HepG2 (cell line): ENCODE results near the gene TUBGCP6. TPM values are rescaled to one million over a fixed set of nuclear protein-coding genes. Genes with fewer than 3 reads are reported as not detected.

Experiments used
- ATAC-seq: fragments of 200-7000 bp; cut with Tn5 transposase; 3 replicates; pipeline ENCODE4 v1.9.1; 2020; ENCODE audit warnings: mild to moderate bottlenecking, moderate library complexity
- BruUV-seq: library from RNA; stranded (reverse); fragments of 400-500 nt; replicated peaks from 2 replicates; lab custom pipeline; 2021; lab: Mats Ljungman, UMichigan
- CTCF ChIA-PET: fragments of 300-600 bp; formaldehyde crosslinking; extraction: SDS; loops from one replicate; lab custom pipeline; 2021; ENCODE audit warnings: low total read pairs, inconsistent platforms, low intra/inter-chr PET ratio; lab: Yijun Ruan, JAX
- POLR2A ChIA-PET: fragments of 350-600 bp; sonication (Branson Sonifier 250); formaldehyde crosslinking; loops from one replicate; lab custom pipeline; 2020; ENCODE audit warnings: antibody characterized with exemption, inconsistent platforms; lab: Yijun Ruan, JAX
- DNase-seq: peaks from one replicate; pipeline ENCODE4 v3.0.0-alpha.2; 2015; ENCODE audit warnings: low spot score
- FAIRE-seq: peaks from 3 replicates; lab custom pipeline; 2011; peaks lifted over from hg19 to GRCh38; lab: Jason Lieb, UNC
- H2AFZ ChIP-seq: one replicate; pipeline ENCODE4 v1.6.1; 2011; ENCODE audit warnings: low read length, inconsistent platforms
- H3K27ac ChIP-seq: fragments of 300-600 bp; 3 replicates; pipeline ENCODE4 v1.8.0; 2011; ENCODE audit warnings: mixed run types, mild to moderate bottlenecking, mixed read lengths, low read length, inconsistent platforms; ENCODE audit not compliant: insufficient read depth; ENCODE audit errors: extremely low read length
- H3K27me3 ChIP-seq, 2 experiments: fragments of 200-600 bp in 1 of 2; 2 replicates in 1 of 2; 3 replicates in 1 of 2; pipeline versions ENCODE4 v1.6.0 to v1.8.0; 2011; ENCODE audit warnings: low read length in 2 of 2, mild to moderate bottlenecking in 2 of 2, moderate library complexity in 2 of 2, inconsistent platforms in 1 of 2; ENCODE audit not compliant: insufficient read depth in 2 of 2, control insufficient read depth in 1 of 2
- H3K36me3 ChIP-seq, 2 experiments: fragments of 200-600 bp in 1 of 2; replicated peaks in 1 of 2; 2 replicates in 1 of 2; 3 replicates in 1 of 2; pipeline versions ENCODE4 v1.5.1 to v1.8.0; 2011; ENCODE audit warnings: low read length in 2 of 2, inconsistent platforms in 1 of 2; ENCODE audit not compliant: insufficient read depth in 2 of 2, control insufficient read depth in 1 of 2
- H3K4me1 ChIP-seq: 2 replicates; pipeline ENCODE4 v1.5.1; 2012; ENCODE audit warnings: low read length, inconsistent platforms; ENCODE audit not compliant: insufficient read depth
- H3K4me2 ChIP-seq: 2 replicates; pipeline ENCODE4 v1.6.0; 2011; ENCODE audit warnings: low read depth, low read length, inconsistent platforms
- H3K4me3 ChIP-seq, 3 experiments: fragments of 200-600 bp in 1 of 3; sonication (generic), shearing (Covaris generic) in 1 of 3; replicated peaks in 1 of 3; 2 replicates each; pipeline ENCODE4 v1.5.1; 2011 to 2016; ENCODE audit warnings: low read length in 3 of 3, inconsistent platforms in 2 of 3, low read depth in 2 of 3, mild to moderate bottlenecking in 2 of 3, control low read depth in 1 of 3, mixed read lengths in 1 of 3; ENCODE audit not compliant: insufficient read depth in 1 of 3
- H3K79me2 ChIP-seq: one replicate; pipeline ENCODE4 v1.6.1; 2011; ENCODE audit warnings: low read length, inconsistent platforms; ENCODE audit not compliant: insufficient read depth
- H3K9ac ChIP-seq: 2 replicates; pipeline ENCODE4 v1.6.0; 2011; ENCODE audit warnings: mild to moderate bottlenecking, low read depth, low read length, inconsistent platforms; ENCODE audit not compliant: insufficient read depth
- H3K9me3 ChIP-seq: 2 replicates; pipeline ENCODE4 v1.5.1; 2012; ENCODE audit warnings: mild to moderate bottlenecking, low read length
- H4K20me1 ChIP-seq: 2 replicates; pipeline ENCODE4 v1.6.0; 2011; ENCODE audit warnings: inconsistent platforms, mild to moderate bottlenecking, low read length, moderate library complexity; ENCODE audit not compliant: insufficient read depth
- SETDB1 ChIP-seq: sonication (generic); formaldehyde crosslinking; IDR thresholded peaks from 2 replicates; pipeline ENCODE4 v1.5.1; 2020; ENCODE audit warnings: missing genetic modification reagents, mild to moderate bottlenecking, borderline replicate concordance
- ZBTB33 ChIP-seq: sonication (generic); formaldehyde crosslinking; IDR thresholded peaks from 2 replicates; pipeline ENCODE4 v1.4.0; 2020; ENCODE audit warnings: missing genetic modification reagents
- WGBS: methylation state at CpG from one replicate; pipeline ENCODE4 v1.1.6; 2017; ENCODE audit warnings: low lambda C conversion rate; 5-methylcytosine and 5-hydroxymethylcytosine counted together
- in situ Hi-C: cut with HindIII; loops from 2 replicates; pipeline ENCODE4 v1.10.0; 2017; ENCODE audit warnings: low pct_unique_long_range_greater_than_20kb; ENCODE audit not compliant: extremely low pct_ligation_motif_present
- intact Hi-C: fragments of 100-400 bp; cut with micrococcal nuclease; formaldehyde crosslinking; loops from one replicate; pipeline ENCODE4 v1.10.0; 2022; ENCODE audit not compliant: unreplicated experiment
- polyA plus RNA-seq, 8 experiments: library from polyadenylated mRNA; depleted of rRNA in 3 of 8; stranded (reverse) in 7 of 8; unstranded in 1 of 8; fragments of >200 nt; fragmentation: Illumina TruSeq in 4 of 8; extraction: Trizol in 4 of 8; gene quantifications; 2 replicates each; pipeline versions ENCODE4 v1.2.1 to v1.2.3, GENCODE V29; 2011 to 2016; ENCODE audit warnings: low read depth in 4 of 8, missing spikeins in 1 of 8, mixed read lengths in 1 of 8; ENCODE audit not compliant: insufficient read depth in 1 of 8
- total RNA-seq, 5 experiments: library from RNA; depleted of rRNA; stranded (reverse); fragments of >200 nt; fragmentation: Illumina TruSeq; extraction: Trizol; gene quantifications; 2 replicates each; pipeline ENCODE4 v1.2.3, GENCODE V29; 2016; ENCODE audit warnings: low read depth in 1 of 5

The TUBGCP6 gene
- total and polyA plus RNA-seq, 2 of the 13 experiments (the other 11 are each of a cell fraction or from before 2014, with no cell fraction given) = 14.6 to 15.7 TPM

DNA sequence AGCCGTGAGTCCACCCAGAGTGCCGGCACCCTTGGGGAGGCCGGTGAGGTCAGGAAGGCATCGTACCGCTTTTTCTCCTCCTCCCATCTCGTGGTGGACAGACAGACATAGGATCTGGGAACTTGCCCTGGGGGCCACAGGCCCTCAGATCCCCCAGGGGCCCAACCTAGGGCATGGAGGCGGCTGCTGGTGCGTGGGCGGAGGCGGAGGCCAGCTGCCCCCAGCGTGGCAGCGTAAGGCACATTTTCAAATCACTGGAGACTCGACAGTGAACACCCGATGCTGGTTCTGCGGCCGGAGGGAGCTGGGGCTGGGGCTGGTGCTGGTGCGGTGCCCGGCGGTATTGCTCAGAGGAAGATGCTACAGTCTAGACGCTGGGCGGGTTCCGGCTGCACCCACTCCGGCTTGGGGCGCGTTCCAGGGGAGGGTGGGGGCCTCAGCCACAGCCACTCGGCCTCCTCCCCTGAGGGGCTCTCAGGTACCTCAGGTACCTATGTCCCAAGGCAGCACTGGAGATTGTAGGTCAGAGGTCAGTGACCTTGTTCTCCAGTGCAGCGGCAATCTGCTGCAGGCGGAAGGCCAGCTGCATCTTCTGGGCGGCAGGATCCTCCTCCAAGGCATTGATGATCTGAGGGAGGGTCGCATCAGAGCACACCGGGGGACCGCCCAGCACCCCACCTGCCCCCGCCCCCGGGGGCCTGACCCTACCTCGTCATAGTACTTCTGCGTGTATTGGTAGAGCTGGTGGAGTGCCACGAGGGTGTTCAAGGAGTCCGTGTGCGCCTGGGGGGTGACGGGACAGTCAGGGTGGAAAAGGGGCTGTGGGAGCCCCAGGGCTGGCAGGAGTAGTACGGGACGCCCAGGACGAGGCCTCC is 30.6 kb upstream of the TUBGCP6 start:
- ChIA-PET CTCF (interaction anchor here (1.0 to 4.2 kb wide), 11 partner anchors 15 to 112 kb away, joined by 3 to 133 read pairs (median 10); partner anchors contain the start of genes DENND6B, HDAC10 and PPP6R2), POLR2A (interaction anchor here (1.0 to 1.5 kb wide), 4 partner anchors 19 to 66 kb away, joined by 3 to 7 read pairs (median 6); no protein-coding TSS in a partner anchor)
- peaks cover 1 to 11% of the 10 kb centered on the region in 2 experiments; a peak in 4 of 5 replicates for H3K27me3 ChIP-seq
- 0 out of 2 replicates have a peak, but pooled peaks cover 5% of the 10 kb centered on the region for H4K20me1 ChIP-seq
- H2AFZ ChIP-seq = no peak overlapping the region
- no peak overlapping the region for H3K27ac ChIP-seq
- TSS peak; percentile 71 for BruUV-seq
- H3K36me3 ChIP-seq = peaks cover 20 to 27% of the 10 kb centered on the region in 2 experiments; a peak in 4 of 5 replicates
- ATAC-seq (no peak), FAIRE-seq (no peak), DNase-seq (no peak)
- intact Hi-C loops = loop anchor here (1.0 kb wide), 1 partner anchor 52 kb away; the partner anchor contains the start of gene DENND6B
- no peak overlapping the region for H3K4me3 ChIP-seq
- TF ChIP-seq SETDB1 (CRISPR knock-in tag) (no peak), ZBTB33 (CRISPR knock-in tag) (0 out of 2 replicates have a peak, but pooled peaks have one; percentile 3)
- no peak overlapping the region for H3K4me2 ChIP-seq
- H3K9ac ChIP-seq = no peak overlapping the region
- WGBS = 96% methylated on average over 19 of the region's 43 CpGs
- H3K4me1 ChIP-seq = peaks cover 18% of the 10 kb centered on the region
- in situ Hi-C loops = loop anchor here (5.0 kb wide), 1 partner anchor 52 kb away; the partner anchor contains the start of gene DENND6B
- no peaks in the 10 kb centered on the region for H3K9me3 ChIP-seq
- H3K79me2 ChIP-seq = no peaks in the 10 kb centered on the region
